Measurements from ENCODE around the gene CPPED1. TPM values are rescaled to one million over a fixed set of nuclear protein-coding genes. Genes with fewer than 3 reads are reported as not detected.

Gene CPPED1
- total RNA-seq, 2 experiments from 2014 or later: 1.4 to 2.3 TPM

GRCh38 chr16:12658506-12658905 is 145.2 kb downstream of the CPPED1 start:
- H3K27me3 Mint-ChIP-seq: no peaks in the 10 kb centered on the region
- no peaks in the 10 kb centered on the region for H3K36me3 ChIP-seq (ENCODE audit: insufficient read depth, low read length)
- H3K9me3 Mint-ChIP-seq: peaks cover 2% of the 10 kb centered on the region
- no peak overlapping the region for H3K27ac Mint-ChIP-seq
- ATAC-seq (ENCODE audit: poor library complexity) (no peak), DNase-seq (no peak)
- intact Hi-C loops (cut with DNase I, micrococcal nuclease): no loop called here
- no peak overlapping the region for H3K27ac ChIP-seq (ENCODE audit: low read depth in 1 of 2, low read length in 2 of 2)
- TF ChIP-seq CTCF (IDR thresholded peaks at IDR 0.05): no peak
- H3K4me1 ChIP-seq (ENCODE audit: insufficient read depth, low read length): no peaks in the 10 kb centered on the region
- no peaks in the 10 kb centered on the region for H3K27me3 ChIP-seq (ENCODE audit: control insufficient read depth in 1 of 2, insufficient read depth in 2 of 2, low read length in 2 of 2)
- H3K4me1 Mint-ChIP-seq (ENCODE audit: low read depth): no peaks in the 10 kb centered on the region
- ChIA-PET POLR2A (no interaction called here), CTCF (no interaction called here)
- peaks cover 10 to 11% of the 10 kb centered on the region in 2 experiments for H3K9me3 ChIP-seq (ENCODE audit: control insufficient read depth in 1 of 2, insufficient read depth in 1 of 2, low read length in 2 of 2)
- no peak overlapping the region for H3K4me3 ChIP-seq (ENCODE audit: low read length)
- H3K36me3 Mint-ChIP-seq (ENCODE audit: low read depth): peaks cover 8% of the 10 kb centered on the region
- no peak overlapping the region for H3K4me3 Mint-ChIP-seq

GRCh38 chr16:12655537-12655936 is 148.2 kb downstream of the CPPED1 start:
- no peak for TF ChIP-seq CTCF (IDR thresholded peaks at IDR 0.05)
- H3K36me3 Mint-ChIP-seq (ENCODE audit: low read depth): peaks cover 3% of the 10 kb centered on the region
- intact Hi-C loops (cut with DNase I, micrococcal nuclease): no loop called here
- H3K4me1 Mint-ChIP-seq (ENCODE audit: low read depth): no peaks in the 10 kb centered on the region
- POLR2A ChIA-PET: no interaction called here
- Histone ChIP-seq H3K36me3 (ENCODE audit: insufficient read depth, low read length) (no peaks in the 10 kb centered on the region), H3K4me1 (ENCODE audit: insufficient read depth, low read length) (no peaks in the 10 kb centered on the region), H3K27me3 (ENCODE audit: control insufficient read depth in 1 of 2, insufficient read depth in 2 of 2, low read length in 2 of 2) (no peaks in the 10 kb centered on the region), H3K27ac (ENCODE audit: low read depth in 1 of 2, low read length in 2 of 2) (no peak overlapping the region), H3K9me3 (ENCODE audit: control insufficient read depth in 1 of 2, insufficient read depth in 1 of 2, low read length in 2 of 2) (peaks cover 5 to 10% of the 10 kb centered on the region in 2 experiments), H3K4me3 (ENCODE audit: low read length) (no peak overlapping the region)
- H3K27ac Mint-ChIP-seq: no peak overlapping the region
- ATAC-seq (ENCODE audit: poor library complexity): no peak
- H3K27me3 Mint-ChIP-seq: no peaks in the 10 kb centered on the region
- no peaks in the 10 kb centered on the region for H3K9me3 Mint-ChIP-seq
- no peak overlapping the region for H3K4me3 Mint-ChIP-seq
- no peak for DNase-seq
- CTCF ChIA-PET: no interaction called here

GRCh38 chr16:12653820-12654392 is 149.8 kb downstream of the CPPED1 start:
- H3K27ac Mint-ChIP-seq: no peak overlapping the region
- H3K27ac ChIP-seq (ENCODE audit: low read depth in 1 of 2, low read length in 2 of 2): no peak overlapping the region
- no peak for DNase-seq
- H3K4me3 ChIP-seq (ENCODE audit: low read length): no peak overlapping the region
- ChIA-PET POLR2A (no interaction called here), CTCF (no interaction called here)
- H3K4me3 Mint-ChIP-seq: no peak overlapping the region
- intact Hi-C loops (cut with DNase I, micrococcal nuclease): no loop called here
- no peak for ATAC-seq (ENCODE audit: poor library complexity)
- no peaks in the 10 kb centered on the region for H3K27me3 ChIP-seq (ENCODE audit: control insufficient read depth in 1 of 2, insufficient read depth in 2 of 2, low read length in 2 of 2)
- no peaks in the 10 kb centered on the region for H3K36me3 ChIP-seq (ENCODE audit: insufficient read depth, low read length)
- peaks cover 3% of the 10 kb centered on the region for H3K36me3 Mint-ChIP-seq (ENCODE audit: low read depth)
- H3K27me3 Mint-ChIP-seq: no peaks in the 10 kb centered on the region
- H3K4me1 Mint-ChIP-seq (ENCODE audit: low read depth): no peaks in the 10 kb centered on the region
- no peak for TF ChIP-seq CTCF (IDR thresholded peaks at IDR 0.05)
- H3K9me3 Mint-ChIP-seq: no peaks in the 10 kb centered on the region
- no peaks in the 10 kb centered on the region for H3K4me1 ChIP-seq (ENCODE audit: insufficient read depth, low read length)
- H3K9me3 ChIP-seq (ENCODE audit: control insufficient read depth in 1 of 2, insufficient read depth in 1 of 2, low read length in 2 of 2): peaks cover 5 to 10% of the 10 kb centered on the region in 2 experiments

Measured in CD4-positive, alpha-beta T cell (primary cell).